Activated T-helper 1 cell treated with anti-CD3 and anti-CD28 coated beads, Interleukin-12 subunit alpha, Interleukin-12 subunit beta, Interleukin-2, Interleukin-4 antibody, amounts not matched to agents 30 ng/mL and 10 ng/mL and 1 ng/mL, durations not matched to agents 14 hours and 24 hours and 36 hours (primary cell): ENCODE measurements around the gene SPPL3. TPM values are rescaled to one million over a fixed set of nuclear protein-coding genes. Genes with fewer than 3 reads are reported as not detected.

Experiments used
- DNase-seq: peaks from one replicate; pipeline ENCODE4 v3.0.0; 2021; ENCODE audit warnings: low spot score
- H3K27ac Mint-ChIP-seq: one replicate; pipeline ENCODE4 v1.8.0; 2021; ENCODE audit warnings: mild to moderate bottlenecking, mixed read lengths
- H3K27me3 Mint-ChIP-seq: one replicate; pipeline ENCODE4 v1.8.0; 2022; ENCODE audit warnings: mild to moderate bottlenecking, moderate library complexity, mixed read lengths; ENCODE audit not compliant: insufficient read depth
- H3K36me3 Mint-ChIP-seq: one replicate; pipeline ENCODE4 v1.8.0; 2021; ENCODE audit warnings: low read depth, mixed read lengths
- H3K4me1 Mint-ChIP-seq: one replicate; pipeline ENCODE4 v1.8.0; 2021; ENCODE audit warnings: low read depth, mixed read lengths
- H3K4me3 Mint-ChIP-seq: one replicate; pipeline ENCODE4 v1.8.0; 2021; ENCODE audit warnings: mild to moderate bottlenecking, moderate library complexity, mixed read lengths
- H3K9me3 Mint-ChIP-seq: one replicate; pipeline ENCODE4 v1.8.0; 2021; ENCODE audit warnings: mixed read lengths
- intact Hi-C: fragments of 100-400 bp; cut with micrococcal nuclease; formaldehyde crosslinking; loops from one replicate; pipeline ENCODE4 v1.15.1; 2024
- total RNA-seq: library from RNA; stranded (reverse); gene quantifications from 2 replicates; pipeline ENCODE4 v1.2.3, GENCODE V29; 2022

Gene SPPL3
- total RNA-seq, 1 donor from 2014 or later, result 27.3 TPM

GRCh38 chr12:120720234-120720986, 183.7 kb downstream of the SPPL3 start:
- Mint-ChIP-seq H3K36me3 (peaks cover 42% of the 10 kb centered on the region), H3K4me3 (no peak overlapping the region), H3K27ac (no peak overlapping the region), H3K4me1 (peaks cover 33% of the 10 kb centered on the region), H3K9me3 (no peaks in the 10 kb centered on the region), H3K27me3 (no peaks in the 10 kb centered on the region)
- no peak for DNase-seq
- intact Hi-C loops, result no loop called here

GRCh38 chr12:120719496-120720233, 184.5 kb downstream of the SPPL3 start:
- no peak overlapping the region for H3K4me3 Mint-ChIP-seq
- H3K4me1 Mint-ChIP-seq, result peaks cover 25% of the 10 kb centered on the region
- H3K9me3 Mint-ChIP-seq, result no peaks in the 10 kb centered on the region
- H3K27me3 Mint-ChIP-seq, result no peaks in the 10 kb centered on the region
- H3K27ac Mint-ChIP-seq, result peak overlapping the region; percentile 36
- H3K36me3 Mint-ChIP-seq, result peaks cover 45% of the 10 kb centered on the region
- DNase-seq, result no peak
- intact Hi-C loops, result loop anchor here (10.0 kb wide), 1 partner anchor 375 kb away; no protein-coding TSS in a partner anchor

DNA sequence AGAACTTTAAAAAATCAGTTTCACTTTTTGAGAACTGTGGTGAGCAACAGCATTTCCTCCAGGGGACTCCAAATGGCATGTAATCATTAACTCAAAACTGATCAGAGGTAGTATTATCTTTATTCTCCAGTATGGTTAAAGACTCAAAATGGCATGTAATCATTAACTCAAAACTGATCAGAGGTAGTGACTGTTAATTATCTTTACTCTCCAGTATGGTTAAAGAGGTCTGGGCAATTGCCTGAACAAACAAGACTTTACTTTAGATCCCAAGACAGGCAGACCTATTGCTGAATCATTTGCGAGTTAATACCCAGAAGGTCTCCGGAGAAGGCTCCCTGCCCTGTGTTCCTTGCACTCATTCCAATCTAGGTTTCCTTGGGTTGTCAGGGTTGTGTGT, 185.1 kb downstream of the SPPL3 start:
- peaks cover 23% of the 10 kb centered on the region for H3K4me1 Mint-ChIP-seq
- H3K4me3 Mint-ChIP-seq, result no peak overlapping the region

GRCh38 chr12:120718055-120718454, 186.1 kb downstream of the SPPL3 start:
- H3K27ac Mint-ChIP-seq, result peak overlapping the region; percentile 29
- DNase-seq, result no peak
- H3K4me1 Mint-ChIP-seq, result peaks cover 32% of the 10 kb centered on the region
- H3K9me3 Mint-ChIP-seq, result no peaks in the 10 kb centered on the region
- no peaks in the 10 kb centered on the region for H3K27me3 Mint-ChIP-seq
- H3K4me3 Mint-ChIP-seq, result no peak overlapping the region
- H3K36me3 Mint-ChIP-seq, result peaks cover 50% of the 10 kb centered on the region
- intact Hi-C loops, result loop anchor here (10.0 kb wide), 1 partner anchor 377 kb away; no protein-coding TSS in a partner anchor

More for the DNA sequence above, 185.1 kb downstream of the SPPL3 start:
- H3K27me3 Mint-ChIP-seq, result no peaks in the 10 kb centered on the region
- peaks cover 48% of the 10 kb centered on the region for H3K36me3 Mint-ChIP-seq
- intact Hi-C loops, result loop anchor here (10.0 kb wide), 1 partner anchor 376 kb away; no protein-coding TSS in a partner anchor
- no peaks in the 10 kb centered on the region for H3K9me3 Mint-ChIP-seq
- no peak overlapping the region for H3K27ac Mint-ChIP-seq
- DNase-seq, result no peak

DNA sequence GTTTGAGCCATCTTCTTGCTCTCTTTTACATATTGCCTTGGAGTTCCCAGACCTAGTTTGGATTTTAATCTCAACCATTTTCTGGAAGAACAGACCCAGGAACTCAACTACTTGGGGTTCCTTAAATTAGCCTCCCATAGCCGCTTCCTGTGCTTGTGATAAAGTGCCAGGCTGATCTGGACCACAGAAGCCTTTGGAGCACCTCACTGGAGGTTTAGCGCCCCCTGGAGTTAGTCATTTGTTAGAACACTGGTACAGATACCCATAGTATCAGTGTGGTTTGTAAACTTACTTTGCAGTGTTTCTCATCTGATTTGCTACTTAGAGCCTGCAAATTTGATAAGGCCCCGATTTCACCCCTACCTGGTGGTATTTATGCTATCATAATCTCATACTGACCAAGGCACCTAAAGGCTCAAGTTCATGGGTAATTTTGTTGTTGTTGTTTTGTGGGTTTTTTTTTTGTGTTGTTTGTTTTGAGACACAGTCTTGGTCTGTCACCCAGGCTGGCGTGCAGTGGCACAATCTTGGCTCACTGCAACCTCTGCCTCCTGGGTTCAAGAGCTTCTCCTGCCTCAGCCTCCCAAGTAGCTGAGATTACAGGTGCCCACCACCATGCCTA, 190.2 kb downstream of the SPPL3 start:
- Mint-ChIP-seq H3K4me3 (peak overlapping the region; percentile 53), H3K9me3 (no peaks in the 10 kb centered on the region), H3K4me1 (peaks cover 46% of the 10 kb centered on the region), H3K36me3 (peaks cover 26% of the 10 kb centered on the region), H3K27me3 (no peaks in the 10 kb centered on the region), H3K27ac (peak overlapping the region; percentile 53)
- DNase-seq, result peak; percentile 70
- intact Hi-C loops, result loop anchor here (1.0 to 10.0 kb wide), 7 partner anchors 11 to 389 kb away; partner anchors contain the start of gene ACADS

DNA sequence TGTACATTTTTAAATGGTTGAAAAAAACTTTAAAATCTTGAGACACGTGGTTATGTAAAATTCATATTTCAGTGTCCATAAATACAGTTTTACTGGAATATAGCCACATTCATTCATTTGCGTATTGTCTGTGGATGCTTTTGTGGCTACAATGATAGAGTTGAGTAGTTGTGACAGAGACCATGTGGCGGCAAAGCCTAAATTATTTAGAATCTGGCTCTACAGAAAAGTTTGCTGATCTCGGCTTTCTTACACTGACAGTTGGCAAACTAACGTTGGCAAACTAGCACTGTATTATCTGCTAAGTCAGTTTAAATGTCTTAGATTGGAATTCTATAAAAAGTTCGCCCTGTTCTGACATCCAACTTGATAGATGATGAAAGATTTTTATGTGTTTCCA, 191.5 kb downstream of the SPPL3 start:
- intact Hi-C loops, result loop anchor here (10.0 kb wide), 1 partner anchor 382 kb away; no protein-coding TSS in a partner anchor
- Mint-ChIP-seq H3K4me1 (peaks cover 37% of the 10 kb centered on the region), H3K4me3 (peak overlapping the region; percentile 91), H3K9me3 (no peaks in the 10 kb centered on the region), H3K27me3 (no peaks in the 10 kb centered on the region), H3K27ac (no peak overlapping the region), H3K36me3 (peaks cover 20% of the 10 kb centered on the region)
- no peak for DNase-seq

Other genes with a start within 250 kb of the SPPL3 start
- gene MLEC, start 217.2 kb downstream of the SPPL3 start, total RNA-seq, result 139 and 150 TPM in 2 replicates
- gene UNC119B, start 193.9 kb downstream of the SPPL3 start, total RNA-seq, result 24.2 and 24.6 TPM in 2 replicates
- gene ACADS, start 178.5 kb downstream of the SPPL3 start, total RNA-seq, result 10.8 and 11.1 TPM in 2 replicates
- gene HNF1A, start 74.2 kb upstream of the SPPL3 start, total RNA-seq, result not detected in 2 replicates
- gene C12orf43, start 112.1 kb upstream of the SPPL3 start, total RNA-seq, result 34.6 and 35.3 TPM in 2 replicates
- 2.4 and 3.1 TPM in 2 replicates for gene OASL, start 134.9 kb upstream of the SPPL3 start, total RNA-seq
- gene P2RX7, start 228.5 kb upstream of the SPPL3 start, total RNA-seq, result 7.3 and 8.0 TPM in 2 replicates